HG02885 (cell line): ENCODE data around the gene TOMM5.
"Not testable (repeated sequence)": the region's sequence is repeated elsewhere in the genome, so short reads cannot be mapped to it uniquely, and the experiment has no call there.

Source experiments
- ATAC-seq: cut with Tn5 transposase; IDR thresholded peaks from one replicate; pipeline ENCODE4 v1.9.1; 2021; ENCODE audit warnings: mild to moderate bottlenecking; ENCODE audit not compliant: unreplicated experiment, poor library complexity

The TOMM5 gene

DNA sequence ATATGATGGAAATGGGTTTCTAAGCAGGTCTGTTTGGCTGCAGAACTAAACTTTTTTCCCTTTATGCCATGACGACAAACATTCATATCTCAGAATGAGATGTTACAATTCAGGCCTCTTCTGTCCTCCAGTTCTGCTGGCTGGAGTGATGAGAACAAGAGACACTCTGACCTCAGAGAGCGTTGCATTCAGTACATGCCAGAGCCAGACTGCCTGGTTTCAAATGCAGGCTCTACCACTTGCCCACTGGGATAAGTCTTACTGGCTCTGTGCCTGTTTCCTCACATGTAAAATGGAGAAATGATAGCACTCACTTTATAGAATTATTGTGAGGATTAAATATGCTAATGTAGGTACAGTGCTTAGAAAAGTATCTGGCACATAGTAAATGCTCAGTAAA lies 24.8 kb upstream of the TOMM5 start:
- ATAC-seq, result no peak

- ATAC-seq, result no peak
Measured at GRCh38 chr9:37611961-37612360, 19.6 kb upstream of the TOMM5 start.

DNA sequence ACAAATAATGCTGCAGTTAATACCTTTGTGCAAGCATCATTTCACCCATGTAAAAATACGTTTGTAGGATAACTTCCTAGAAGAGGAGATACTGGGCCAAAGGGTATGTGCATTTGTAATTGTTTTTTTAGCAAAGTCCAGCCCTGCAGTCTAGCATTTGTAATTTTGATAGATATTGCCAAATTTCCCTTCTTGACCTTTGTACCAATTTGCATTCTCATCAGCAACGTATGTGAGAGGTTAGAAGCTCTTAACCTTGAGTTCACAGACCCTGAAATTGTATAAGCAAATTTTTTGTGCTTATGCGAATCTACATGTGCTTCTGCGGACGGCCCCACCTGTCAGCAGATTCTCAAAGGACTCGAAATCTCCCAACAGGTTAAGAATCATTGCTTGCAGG lies 18.6 kb upstream of the TOMM5 start:
- ATAC-seq, result no peak

- no peak for ATAC-seq
Measured at GRCh38 chr9:37609735-37610397, 17.5 kb upstream of the TOMM5 start.

DNA sequence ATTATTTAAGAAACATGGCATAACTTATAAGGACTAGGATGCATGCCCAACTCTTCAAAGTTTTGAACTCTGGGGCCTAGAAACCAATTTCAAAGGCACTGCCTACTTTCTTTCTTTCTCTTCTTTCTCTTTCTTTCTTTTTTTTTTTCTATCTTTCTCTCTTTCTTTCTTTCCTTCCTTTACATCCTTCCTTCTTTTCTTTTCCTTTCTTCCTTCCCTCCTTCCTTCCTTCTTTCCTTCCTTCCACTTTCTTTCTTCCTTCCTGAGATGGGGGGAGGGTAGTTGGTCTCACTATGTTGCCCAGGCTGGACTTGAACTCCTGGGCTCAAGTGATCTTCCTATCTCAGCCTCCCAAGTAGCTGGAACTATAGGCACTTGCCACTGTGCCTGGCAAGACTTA lies 15.9 kb upstream of the TOMM5 start:
- ATAC-seq, result no peak

GRCh38 chr9:37604296-37604695 lies 11.9 kb upstream of the TOMM5 start:
- no peak for ATAC-seq

- ATAC-seq, result no peak
Measured at GRCh38 chr9:37602817-37603216, 10.4 kb upstream of the TOMM5 start.

DNA sequence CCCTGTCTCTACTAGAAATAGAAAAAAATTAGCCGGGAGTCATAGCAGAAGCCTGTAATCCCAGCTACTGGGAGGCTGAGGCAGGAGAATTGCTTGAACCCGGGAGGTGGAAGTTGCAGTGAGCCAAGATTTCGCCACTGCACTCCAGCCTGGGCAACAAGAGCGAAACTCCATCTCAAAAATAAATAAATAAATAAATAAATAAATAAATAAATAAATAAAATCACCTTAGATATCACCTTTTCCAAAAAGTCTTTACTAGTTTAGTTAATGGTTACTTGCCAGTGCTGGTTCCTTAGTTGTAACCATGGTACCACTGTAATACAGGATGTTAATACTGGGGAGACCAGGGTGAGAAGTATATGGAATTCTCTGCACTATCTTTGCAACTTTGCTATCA lies 9.7 kb upstream of the TOMM5 start:
- not testable (repeated sequence) for ATAC-seq

DNA sequence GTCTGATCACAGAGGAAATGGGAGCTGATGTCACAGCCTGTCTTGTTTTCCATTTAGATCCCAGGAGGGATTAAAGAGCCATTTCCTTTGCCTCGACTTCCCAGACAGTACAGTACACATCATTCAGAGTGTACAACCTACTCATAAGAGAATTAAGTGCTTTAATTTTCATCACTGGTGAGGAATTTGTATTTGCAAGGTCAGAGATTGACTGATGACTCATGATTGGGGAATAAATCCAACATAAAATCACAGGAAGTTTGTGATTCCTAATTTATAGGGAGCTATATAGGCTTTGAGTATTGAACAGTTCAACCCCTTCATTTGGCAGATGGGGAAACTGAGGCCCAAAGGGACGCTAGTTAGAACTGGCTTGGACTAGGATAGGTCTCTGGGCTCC lies 4.1 kb upstream of the TOMM5 start:
- ATAC-seq, result no peak

GRCh38 chr9:37593883-37594448 lies 1.6 kb upstream of the TOMM5 start:
- ATAC-seq, result no peak

DNA sequence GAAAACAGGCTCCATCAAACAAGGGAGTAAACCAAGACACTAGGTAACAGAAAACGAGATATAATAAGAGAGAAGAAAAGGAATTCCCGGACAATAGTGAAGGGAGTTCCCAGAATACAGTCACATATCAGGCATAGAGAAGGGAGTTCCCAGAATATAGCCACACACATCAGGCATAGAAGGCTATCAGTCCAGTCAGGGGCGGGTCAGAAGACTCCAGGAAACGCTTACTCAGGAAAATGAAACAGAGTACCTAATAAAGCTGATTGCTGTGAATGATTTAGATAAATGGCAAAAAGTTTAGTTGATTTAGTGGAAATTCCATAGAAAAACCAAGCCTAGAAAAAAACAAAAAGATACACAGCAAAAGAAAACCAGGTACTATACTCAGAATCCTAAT lies 4.9 kb downstream of the TOMM5 start:
- no peak for ATAC-seq

- no peak for ATAC-seq
Measured at GRCh38 chr9:37583522-37584121, 8.8 kb downstream of the TOMM5 start.

GRCh38 chr9:37582548-37583157 lies 9.7 kb downstream of the TOMM5 start:
- ATAC-seq, result no peak

- peak; percentile 82 for ATAC-seq
Measured at GRCh38 chr9:37575921-37576721, 16.3 kb downstream of the TOMM5 start, which contains the start of gene FBXO10. Gene FBXO10, minus strand, starts transcription at chr9:37576380. Its CDS starts 34,612 bp downstream, at chr9:37541768.

DNA sequence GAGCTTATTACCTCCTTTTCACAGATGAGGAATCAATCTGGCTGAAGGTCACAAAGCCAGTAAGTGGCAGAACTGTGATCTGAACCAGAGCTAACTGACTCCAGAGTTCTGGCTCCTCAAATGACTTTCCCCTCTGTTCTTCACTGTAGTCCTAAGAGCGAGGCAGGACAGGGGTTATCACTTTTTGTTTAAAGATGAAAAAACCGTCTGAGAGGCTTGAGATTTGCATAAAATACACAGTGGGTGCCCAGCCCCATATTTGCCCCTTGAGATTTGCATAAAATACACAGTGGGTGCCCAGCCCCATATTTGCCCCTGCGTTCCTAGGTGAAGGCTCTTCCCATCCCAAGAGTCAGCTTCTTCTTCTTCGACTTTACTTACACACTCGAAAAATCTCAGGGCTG lies 16.9 kb downstream of the TOMM5 start:
- ATAC-seq, result peak; percentile 46

DNA sequence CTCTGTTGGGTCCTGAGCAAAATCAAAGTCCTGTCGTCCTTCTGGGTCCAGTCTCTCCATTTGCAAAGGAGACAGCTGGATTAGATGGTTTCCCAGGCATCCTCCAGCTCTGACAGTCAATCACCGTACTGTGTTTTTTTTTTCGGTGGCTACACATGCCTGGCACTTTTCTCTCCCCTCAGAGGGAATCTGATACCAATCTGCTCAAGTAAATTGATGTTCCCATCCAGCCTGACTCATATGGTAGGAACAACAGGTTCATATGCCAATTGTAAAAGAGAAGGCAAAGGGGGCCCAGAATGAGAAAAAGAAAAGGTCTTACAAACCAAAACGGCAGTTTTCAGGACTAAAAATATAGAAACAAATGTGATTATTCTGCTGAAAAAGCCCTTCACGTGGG lies 17.4 kb downstream of the TOMM5 start:
- no peak for ATAC-seq

GRCh38 chr9:37574241-37574721 lies 18.1 kb downstream of the TOMM5 start:
- ATAC-seq, result no peak

- ATAC-seq, result no peak
Measured at GRCh38 chr9:37571282-37571681, 21.1 kb downstream of the TOMM5 start.

DNA sequence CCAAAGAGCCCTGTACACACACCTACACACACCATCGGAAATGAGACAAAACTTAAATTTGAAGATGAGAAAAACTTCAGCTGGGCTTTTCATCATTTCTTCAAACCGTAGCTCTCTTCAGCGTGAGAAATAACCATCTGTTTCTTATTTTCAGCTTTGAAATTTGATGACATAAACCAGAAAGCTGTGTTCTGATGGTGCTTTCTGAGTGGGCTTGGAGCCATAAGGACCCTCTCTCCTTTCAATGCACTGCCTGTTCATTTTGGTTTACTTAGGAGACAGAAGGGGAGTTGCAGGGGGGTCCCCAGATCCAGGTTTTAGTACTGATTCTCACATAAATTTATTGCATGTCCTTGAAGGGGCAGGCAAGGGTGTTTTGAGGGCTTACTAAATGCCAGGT lies 25.7 kb downstream of the TOMM5 start:
- no peak for ATAC-seq
